GM12878 (cell line): ENCODE data around the gene MAN2B2.

Experiments
- BCL3 ChIP-seq: IDR thresholded peaks from 2 replicates; pipeline ENCODE4 v1.6.1; 2011; ENCODE audit warnings: borderline replicate concordance, low read depth, mild to moderate bottlenecking, moderate library complexity, low read length; ENCODE audit not compliant: insufficient read depth, poor library complexity, severe bottlenecking
- BRCA1 ChIP-seq: IDR thresholded peaks from 2 replicates; pipeline ENCODE4 v1.6.1; 2011; ENCODE audit warnings: low read depth, low read length, improper control_type of control experiment
- EP300 ChIP-seq, 2 experiments: fragments of 150-350 bp in 1 of 2; IDR thresholded peaks; 2 replicates each; pipeline ENCODE4 v1.6.1; 2011 to 2012; ENCODE audit warnings: low read depth in 2 of 2, low read length in 2 of 2, borderline replicate concordance in 1 of 2, improper control_type of control experiment in 1 of 2, inconsistent platforms in 1 of 2; ENCODE audit not compliant: control insufficient read depth in 1 of 2
- HDAC2 ChIP-seq: fragments of 200-600 bp; sonication (generic); IDR thresholded peaks from 2 replicates; pipeline ENCODE4 v1.6.1; 2017
- HDAC6 ChIP-seq: fragments of 200-600 bp; sonication (generic); IDR thresholded peaks from one replicate; pipeline ENCODE4 v1.8.0; 2017; ENCODE audit warnings: antibody characterized with exemption; ENCODE audit not compliant: unreplicated experiment
- KLF5 ChIP-seq: fragments of 450-650 bp; IDR thresholded peaks from 2 replicates; pipeline ENCODE4 v1.6.1; 2014; ENCODE audit warnings: mild to moderate bottlenecking; ENCODE audit not compliant: partially characterized antibody
- NFYB ChIP-seq: IDR thresholded peaks from 2 replicates; pipeline ENCODE4 v1.6.1; 2011; ENCODE audit warnings: low read depth, mild to moderate bottlenecking, low read length, improper control_type of control experiment, moderate library complexity; ENCODE audit not compliant: insufficient read depth
- RAD21 ChIP-seq: IDR thresholded peaks from 2 replicates; pipeline ENCODE4 v1.6.1; 2011; ENCODE audit warnings: mild to moderate bottlenecking, low read depth, low read length, moderate library complexity; ENCODE audit not compliant: insufficient read depth
- SPI1 ChIP-seq: IDR thresholded peaks from 2 replicates; pipeline ENCODE4 v1.6.1; 2011; ENCODE audit warnings: low read depth, mild to moderate bottlenecking, low read length, moderate library complexity, borderline replicate concordance; ENCODE audit not compliant: insufficient read depth
- SUZ12 ChIP-seq: fragments of 200-600 bp; sonication (generic); IDR thresholded peaks from one replicate; pipeline ENCODE4 v1.6.1; 2018; ENCODE audit warnings: antibody characterized with exemption, mild to moderate bottlenecking; ENCODE audit not compliant: unreplicated experiment
- YY1 ChIP-seq: IDR thresholded peaks from 2 replicates; pipeline ENCODE4 v1.6.1; 2011; ENCODE audit warnings: low read depth, mild to moderate bottlenecking, low read length
- ZZZ3 ChIP-seq: IDR thresholded peaks from 2 replicates; pipeline ENCODE4 v1.6.1; 2011; ENCODE audit warnings: low read depth; ENCODE audit not compliant: control insufficient read depth, insufficient read length
- TF ChIP-seq, protein P1 (sequence below), 3 experiments: IDR thresholded peaks in 2 of 3; conservative IDR thresholded peaks in 1 of 3; 2 replicates each; pipeline ENCODE4 v1.5.1; 2011; ENCODE audit warnings: low read depth in 3 of 3, low read length in 3 of 3, mild to moderate bottlenecking in 3 of 3, control low read depth in 2 of 3, moderate library complexity in 2 of 3, inconsistent platforms in 1 of 3, mixed read lengths in 1 of 3; ENCODE audit not compliant: control insufficient read depth in 2 of 3, insufficient read depth in 1 of 3; ENCODE audit errors: extremely low read depth in 1 of 3
- TF ChIP-seq, protein P2 (sequence below): IDR thresholded peaks from 2 replicates; pipeline ENCODE4 v1.6.1; 2012; ENCODE audit warnings: mild to moderate bottlenecking, low read depth, low read length

DNA sequence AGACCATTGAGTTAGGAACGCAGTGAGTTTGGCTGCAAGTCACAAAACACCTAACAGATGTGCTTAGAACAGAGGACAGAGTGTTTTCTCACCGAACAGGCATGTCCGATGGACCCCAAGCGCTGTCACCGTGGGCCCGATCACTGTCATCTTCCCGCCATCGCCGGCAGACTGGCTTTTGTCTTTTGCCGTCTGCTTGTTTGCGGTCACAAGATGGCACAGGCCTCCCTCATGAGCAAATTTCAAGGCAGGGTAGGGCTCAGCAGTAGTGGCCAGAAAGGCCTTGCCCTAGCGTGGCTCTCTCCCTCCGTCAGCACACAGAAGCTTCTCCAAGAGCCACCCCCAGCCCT, 44.1 kb downstream of the MAN2B2 start:
- TF ChIP-seq HDAC6 (no peak), YY1 (no peak), HDAC2 (no peak), SPI1 (no peak), NFYB (no peak), BRCA1 (no peak), SUZ12 (no peak), RAD21 (no peak), KLF5 (no peak), EP300 (IDR thresholded peaks at IDR 0.05; ENCODE audit: borderline replicate concordance in 1 of 2, control insufficient read depth in 1 of 2, low read depth in 2 of 2, low read length in 2 of 2) (no peak), BCL3 (no peak), ZZZ3 (no peak)
- TF ChIP-seq, protein P1, sequence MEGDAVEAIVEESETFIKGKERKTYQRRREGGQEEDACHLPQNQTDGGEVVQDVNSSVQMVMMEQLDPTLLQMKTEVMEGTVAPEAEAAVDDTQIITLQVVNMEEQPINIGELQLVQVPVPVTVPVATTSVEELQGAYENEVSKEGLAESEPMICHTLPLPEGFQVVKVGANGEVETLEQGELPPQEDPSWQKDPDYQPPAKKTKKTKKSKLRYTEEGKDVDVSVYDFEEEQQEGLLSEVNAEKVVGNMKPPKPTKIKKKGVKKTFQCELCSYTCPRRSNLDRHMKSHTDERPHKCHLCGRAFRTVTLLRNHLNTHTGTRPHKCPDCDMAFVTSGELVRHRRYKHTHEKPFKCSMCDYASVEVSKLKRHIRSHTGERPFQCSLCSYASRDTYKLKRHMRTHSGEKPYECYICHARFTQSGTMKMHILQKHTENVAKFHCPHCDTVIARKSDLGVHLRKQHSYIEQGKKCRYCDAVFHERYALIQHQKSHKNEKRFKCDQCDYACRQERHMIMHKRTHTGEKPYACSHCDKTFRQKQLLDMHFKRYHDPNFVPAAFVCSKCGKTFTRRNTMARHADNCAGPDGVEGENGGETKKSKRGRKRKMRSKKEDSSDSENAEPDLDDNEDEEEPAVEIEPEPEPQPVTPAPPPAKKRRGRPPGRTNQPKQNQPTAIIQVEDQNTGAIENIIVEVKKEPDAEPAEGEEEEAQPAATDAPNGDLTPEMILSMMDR (IDR thresholded peaks at IDR 0.05 in 2 of 3, conservative IDR thresholded peaks at IDR 0.05 in 1 of 3; ENCODE audit: control insufficient read depth in 2 of 3, extremely low read depth in 1 of 3, insufficient read depth in 1 of 3, low read depth in 3 of 3, low read length in 3 of 3), result no peak
- TF ChIP-seq, protein P2, sequence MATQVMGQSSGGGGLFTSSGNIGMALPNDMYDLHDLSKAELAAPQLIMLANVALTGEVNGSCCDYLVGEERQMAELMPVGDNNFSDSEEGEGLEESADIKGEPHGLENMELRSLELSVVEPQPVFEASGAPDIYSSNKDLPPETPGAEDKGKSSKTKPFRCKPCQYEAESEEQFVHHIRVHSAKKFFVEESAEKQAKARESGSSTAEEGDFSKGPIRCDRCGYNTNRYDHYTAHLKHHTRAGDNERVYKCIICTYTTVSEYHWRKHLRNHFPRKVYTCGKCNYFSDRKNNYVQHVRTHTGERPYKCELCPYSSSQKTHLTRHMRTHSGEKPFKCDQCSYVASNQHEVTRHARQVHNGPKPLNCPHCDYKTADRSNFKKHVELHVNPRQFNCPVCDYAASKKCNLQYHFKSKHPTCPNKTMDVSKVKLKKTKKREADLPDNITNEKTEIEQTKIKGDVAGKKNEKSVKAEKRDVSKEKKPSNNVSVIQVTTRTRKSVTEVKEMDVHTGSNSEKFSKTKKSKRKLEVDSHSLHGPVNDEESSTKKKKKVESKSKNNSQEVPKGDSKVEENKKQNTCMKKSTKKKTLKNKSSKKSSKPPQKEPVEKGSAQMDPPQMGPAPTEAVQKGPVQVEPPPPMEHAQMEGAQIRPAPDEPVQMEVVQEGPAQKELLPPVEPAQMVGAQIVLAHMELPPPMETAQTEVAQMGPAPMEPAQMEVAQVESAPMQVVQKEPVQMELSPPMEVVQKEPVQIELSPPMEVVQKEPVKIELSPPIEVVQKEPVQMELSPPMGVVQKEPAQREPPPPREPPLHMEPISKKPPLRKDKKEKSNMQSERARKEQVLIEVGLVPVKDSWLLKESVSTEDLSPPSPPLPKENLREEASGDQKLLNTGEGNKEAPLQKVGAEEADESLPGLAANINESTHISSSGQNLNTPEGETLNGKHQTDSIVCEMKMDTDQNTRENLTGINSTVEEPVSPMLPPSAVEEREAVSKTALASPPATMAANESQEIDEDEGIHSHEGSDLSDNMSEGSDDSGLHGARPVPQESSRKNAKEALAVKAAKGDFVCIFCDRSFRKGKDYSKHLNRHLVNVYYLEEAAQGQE, result no peak
